Right cardiac atrium (tissue), 5 donors: ENCODE results near the gene KLK4. TPM values are rescaled to one million over a fixed set of nuclear protein-coding genes. Genes with fewer than 3 reads are reported as not detected.

Source experiments
- ATAC-seq, 2 donors: fragments of 200-7000 bp; cut with Tn5 transposase; one replicate each; pipeline versions ENCODE4 v1.8.0 to v1.9.1; 2020; ENCODE audit warnings: moderate library complexity in 2 of 2, mild to moderate bottlenecking in 1 of 2
- DNase-seq, 3 donors: peaks; one replicate each; pipeline ENCODE4 v3.0.0-alpha.2; 2020
- H3K27ac ChIP-seq: one replicate; pipeline ENCODE4 v1.5.1; 2013; ENCODE audit warnings: mild to moderate bottlenecking, low read length, control low read depth, moderate library complexity
- H3K27me3 ChIP-seq: one replicate; pipeline ENCODE4 v1.6.1; 2013; ENCODE audit not compliant: control insufficient read depth, insufficient read depth
- H3K4me1 ChIP-seq: one replicate; pipeline ENCODE4 v1.6.1; 2013; ENCODE audit warnings: low read length; ENCODE audit not compliant: control insufficient read depth, insufficient read depth
- H3K4me3 ChIP-seq: one replicate; pipeline ENCODE4 v1.5.1; 2013; ENCODE audit warnings: low read length, control low read depth
- H3K9me3 ChIP-seq: one replicate; pipeline ENCODE4 v1.6.1; 2013; ENCODE audit warnings: low read length; ENCODE audit not compliant: control insufficient read depth
- WGBS: extraction: QIAGEN DNeasy Blood & Tissue Kit; methylation state at CpG from one replicate; pipeline ENCODE4 v1.1.7; 2013; 5-methylcytosine and 5-hydroxymethylcytosine counted together
- intact Hi-C, 4 donors: fragments of 100-400 bp; cut with DNase I; formaldehyde crosslinking; loops; one replicate each; pipeline versions ENCODE4 v1.11.0 to v1.14.0; 2022 to 2023
- long read RNA-seq, 4 donors: library from polyadenylated mRNA; unstranded; transcript quantifications; one replicate each; pipeline ENCODE4 v2.0.0, GENCODE V29; 2020 to 2021
- polyA plus RNA-seq: library from polyadenylated mRNA; stranded (reverse); fragments of 200-250 nt; gene quantifications from one replicate; pipeline ENCODE4 v1.2.3, GENCODE V29; 2013
- total RNA-seq, 4 donors: library from RNA; stranded (reverse); fragmentation: NEBNext Ultra II Directional; extraction: Animal tissue kit (Norgen Biotek cat#: 25700); gene quantifications; one replicate each; pipeline ENCODE4 v1.2.1, GENCODE V29; 2021
- donor health status: healthy with polysubstance abuse.
- donor health status: DM: no; HTN: yes; CAD: no.
- donor health status: DM: no; HTN: no; CAD: no.
- donor health status: DM: no; HTN: yes; CAD: no; lungs with severe emphysema.
- donor health status: DM: yes; HTN: yes; CAD: no.

The KLK4 gene
- total RNA-seq: not detected
- polyA plus RNA-seq: not detected
- long read RNA-seq, donor 1: 0 reads
- long read RNA-seq, donor 2: 0 reads
- long read RNA-seq, donor 3: 0 reads
- long read RNA-seq, donor 4: 0 reads

- intact Hi-C loops: no loop called here
- ATAC-seq: no peak
- no peak within 1 kb of the TSS for H3K27ac ChIP-seq
- no peaks in the 10 kb centered on the region for H3K9me3 ChIP-seq
- H3K27me3 ChIP-seq: no peaks in the 10 kb centered on the region
- 61% methylated on average over 9 of the region's 9 CpGs for WGBS
- no peak within 1 kb of the TSS for H3K4me3 ChIP-seq
- no peaks in the 10 kb centered on the region for H3K4me1 ChIP-seq
- no peak for DNase-seq
Measured at GRCh38 chr19:50911206-50912101, at the start of gene KLK4. Gene KLK4, minus strand, starts transcription at chr19:50911395. Its CDS starts 657 bp downstream, at chr19:50910738.

GRCh38 chr19:50959731-50960500 lies 48.7 kb upstream of the KLK4 start:
- ATAC-seq: no peak

GRCh38 chr19:50957587-50957986 lies 46.4 kb upstream of the KLK4 start:
- Histone ChIP-seq H3K27me3 (no peaks in the 10 kb centered on the region), H3K27ac (no peak overlapping the region), H3K4me1 (no peaks in the 10 kb centered on the region), H3K4me3 (no peak overlapping the region), H3K9me3 (no peaks in the 10 kb centered on the region)
- DNase-seq (no peak), ATAC-seq (no peak)
- intact Hi-C loops: no loop called here
- WGBS: 73% methylated on average over 8 of the region's 8 CpGs

More at GRCh38 chr19:50959731-50960500, 48.7 kb upstream of the KLK4 start:
- intact Hi-C loops: no loop called here
- H3K27me3 ChIP-seq: peaks cover 3% of the 10 kb centered on the region
- WGBS: 53% methylated on average over 7 of the region's 9 CpGs
- H3K4me1 ChIP-seq: no peaks in the 10 kb centered on the region
- H3K4me3 ChIP-seq: no peak overlapping the region
- H3K9me3 ChIP-seq: no peaks in the 10 kb centered on the region
- no peak for DNase-seq
- no peak overlapping the region for H3K27ac ChIP-seq

- DNase-seq (no peak), ATAC-seq (no peak)
- H3K27ac ChIP-seq: no peak within 1 kb of the TSS
- no peaks in the 10 kb centered on the region for H3K4me1 ChIP-seq
- no peaks in the 10 kb centered on the region for H3K9me3 ChIP-seq
- no peak within 1 kb of the TSS for H3K4me3 ChIP-seq
- WGBS: 8% methylated on average over 7 of the region's 7 CpGs
- H3K27me3 ChIP-seq: no peaks in the 10 kb centered on the region
- intact Hi-C loops: no loop called here
Measured at GRCh38 chr19:50952910-50953309, 41.7 kb upstream of the KLK4 start, which contains the start of gene KLK5. Gene KLK5, minus strand, starts transcription at chr19:50953038. Its CDS starts 381 bp downstream, at chr19:50952657.

GRCh38 chr19:50949861-50950260 lies 38.7 kb upstream of the KLK4 start:
- Histone ChIP-seq H3K9me3 (no peaks in the 10 kb centered on the region), H3K27me3 (no peaks in the 10 kb centered on the region), H3K4me1 (no peaks in the 10 kb centered on the region), H3K27ac (no peak overlapping the region), H3K4me3 (no peak overlapping the region)
- DNase-seq (no peak), ATAC-seq (no peak)
- intact Hi-C loops: no loop called here
- 49% methylated on average over 19 of the region's 19 CpGs for WGBS

- H3K4me3 ChIP-seq: no peak overlapping the region
- intact Hi-C loops: no loop called here
- DNase-seq (no peak), ATAC-seq (no peak)
- 80% methylated on average over 4 of the region's 4 CpGs for whole genome bisulfite sequencing
- H3K9me3 ChIP-seq: no peaks in the 10 kb centered on the region
- H3K4me1 ChIP-seq: no peaks in the 10 kb centered on the region
- no peak overlapping the region for H3K27ac ChIP-seq
- H3K27me3 ChIP-seq: no peaks in the 10 kb centered on the region
Measured at GRCh38 chr19:50947123-50947522, 35.9 kb upstream of the KLK4 start.

- Histone ChIP-seq H3K4me3 (no peak overlapping the region), H3K4me1 (no peaks in the 10 kb centered on the region), H3K9me3 (no peaks in the 10 kb centered on the region), H3K27me3 (no peaks in the 10 kb centered on the region), H3K27ac (no peak overlapping the region)
- WGBS: 62% methylated on average over 4 of the region's 4 CpGs
- no peak for ATAC-seq
- intact Hi-C loops: no loop called here
- no peak for DNase-seq
Measured at GRCh38 chr19:50944795-50945194, 33.6 kb upstream of the KLK4 start.

- ATAC-seq (no peak), DNase-seq (no peak)
- Histone ChIP-seq H3K9me3 (peaks cover 1% of the 10 kb centered on the region), H3K4me1 (no peaks in the 10 kb centered on the region), H3K27ac (no peak overlapping the region), H3K4me3 (no peak overlapping the region), H3K27me3 (no peaks in the 10 kb centered on the region)
- WGBS: 82% methylated on average over 10 of the region's 10 CpGs
- intact Hi-C loops: no loop called here
Measured at GRCh38 chr19:50943074-50943828, 32.1 kb upstream of the KLK4 start.

- H3K9me3 ChIP-seq: peaks cover 1% of the 10 kb centered on the region
- no peaks in the 10 kb centered on the region for H3K27me3 ChIP-seq
- H3K27ac ChIP-seq: no peak overlapping the region
- DNase-seq: no peak
- ATAC-seq: no peak
- intact Hi-C loops: loop anchor here in 2 of 4 donors (10.0 kb wide), 1 partner anchor 155 kb away; no protein-coding TSS in a partner anchor
- WGBS: 59% methylated on average over 2 of the region's 2 CpGs
- H3K4me3 ChIP-seq: no peak overlapping the region
- no peaks in the 10 kb centered on the region for H3K4me1 ChIP-seq
Measured at GRCh38 chr19:50939596-50939995, 28.4 kb upstream of the KLK4 start.

- no peak for DNase-seq
- Histone ChIP-seq H3K4me1 (no peaks in the 10 kb centered on the region), H3K27ac (no peak overlapping the region), H3K9me3 (no peaks in the 10 kb centered on the region), H3K4me3 (no peak overlapping the region), H3K27me3 (no peaks in the 10 kb centered on the region)
- no peak for ATAC-seq
- 78% methylated on average over 8 of the region's 8 CpGs for WGBS
- intact Hi-C loops: loop anchor here in 2 of 4 donors (10.0 kb wide), 1 partner anchor 161 kb away; no protein-coding TSS in a partner anchor
Measured at GRCh38 chr19:50933640-50934039, 22.4 kb upstream of the KLK4 start.
